ENCODE data around the gene ABTB2. TPM values are rescaled to one million over a fixed set of nuclear protein-coding genes. Genes with fewer than 3 reads are reported as not detected.

ABTB2 gene
- total RNA-seq, 4 donors from 2014 or later = 3.4 to 6.2 (median 4.2) TPM

DNA sequence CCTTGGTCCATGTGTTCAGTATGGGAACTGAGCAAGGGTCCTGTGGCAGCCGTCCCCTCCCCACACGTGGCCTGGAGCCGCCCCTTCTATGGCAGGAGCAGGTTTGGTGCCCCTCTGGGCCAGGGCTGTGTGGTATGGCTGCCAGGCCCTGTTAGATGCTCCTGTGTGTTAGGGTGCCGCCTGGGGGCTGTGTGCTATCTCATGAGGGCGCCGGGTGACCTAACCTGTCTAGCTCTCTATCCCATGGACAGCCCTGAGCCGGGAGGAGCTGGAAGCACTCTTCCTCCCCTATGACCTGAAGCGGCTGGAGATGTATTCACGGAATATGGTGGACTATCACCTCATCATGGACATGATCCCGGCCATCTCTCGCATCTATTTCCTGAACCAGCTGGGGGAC lies 217.7 kb downstream of the ABTB2 start:
- TF ChIP-seq, protein P1, sequence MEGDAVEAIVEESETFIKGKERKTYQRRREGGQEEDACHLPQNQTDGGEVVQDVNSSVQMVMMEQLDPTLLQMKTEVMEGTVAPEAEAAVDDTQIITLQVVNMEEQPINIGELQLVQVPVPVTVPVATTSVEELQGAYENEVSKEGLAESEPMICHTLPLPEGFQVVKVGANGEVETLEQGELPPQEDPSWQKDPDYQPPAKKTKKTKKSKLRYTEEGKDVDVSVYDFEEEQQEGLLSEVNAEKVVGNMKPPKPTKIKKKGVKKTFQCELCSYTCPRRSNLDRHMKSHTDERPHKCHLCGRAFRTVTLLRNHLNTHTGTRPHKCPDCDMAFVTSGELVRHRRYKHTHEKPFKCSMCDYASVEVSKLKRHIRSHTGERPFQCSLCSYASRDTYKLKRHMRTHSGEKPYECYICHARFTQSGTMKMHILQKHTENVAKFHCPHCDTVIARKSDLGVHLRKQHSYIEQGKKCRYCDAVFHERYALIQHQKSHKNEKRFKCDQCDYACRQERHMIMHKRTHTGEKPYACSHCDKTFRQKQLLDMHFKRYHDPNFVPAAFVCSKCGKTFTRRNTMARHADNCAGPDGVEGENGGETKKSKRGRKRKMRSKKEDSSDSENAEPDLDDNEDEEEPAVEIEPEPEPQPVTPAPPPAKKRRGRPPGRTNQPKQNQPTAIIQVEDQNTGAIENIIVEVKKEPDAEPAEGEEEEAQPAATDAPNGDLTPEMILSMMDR (IDR thresholded peaks at IDR 0.05) = no peak
- DNase-seq (ENCODE audit: low spot score) (no peak), ATAC-seq (ENCODE audit: low FRiP score) (no peak)

DNA sequence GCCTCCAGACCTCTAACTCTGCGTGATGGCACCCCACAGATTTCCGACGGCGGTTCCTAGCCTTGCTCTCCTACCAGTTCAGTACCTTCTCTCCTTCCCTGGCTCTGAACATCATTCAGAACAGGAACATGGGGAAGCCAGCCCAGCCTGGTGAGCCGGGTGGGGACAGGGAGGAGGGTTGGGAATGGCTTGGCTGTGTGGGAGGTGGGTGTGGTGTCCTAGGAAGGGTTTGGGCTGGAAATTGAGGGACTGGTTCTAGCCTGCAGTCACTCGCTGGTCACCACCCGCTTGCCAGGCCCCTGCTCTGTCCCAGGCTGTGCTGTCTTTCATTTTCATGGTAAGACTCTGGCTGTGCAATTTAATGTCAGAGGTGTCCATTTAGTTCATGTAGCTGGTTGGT lies 218.5 kb downstream of the ABTB2 start:
- TF ChIP-seq, protein P1 (IDR thresholded peaks at IDR 0.05) = no peak
- DNase-seq (ENCODE audit: low spot score) (no peak), ATAC-seq (ENCODE audit: low FRiP score) (no peak)

GRCh38 chr11:34136420-34136819 lies 221.4 kb downstream of the ABTB2 start:
- peak; percentile 9 for DNase-seq (ENCODE audit: low spot score)
- ATAC-seq (ENCODE audit: low FRiP score) = no peak
- TF ChIP-seq, protein P1 (IDR thresholded peaks at IDR 0.05) = no peak

GRCh38 chr11:34135439-34135838 lies 222.4 kb downstream of the ABTB2 start:
- ATAC-seq (ENCODE audit: low FRiP score) (no peak), DNase-seq (ENCODE audit: low spot score) (no peak)
- TF ChIP-seq, protein P1 (IDR thresholded peaks at IDR 0.05) = no peak

- DNase-seq (ENCODE audit: low spot score) (no peak), ATAC-seq (ENCODE audit: low FRiP score) (no peak)
- TF ChIP-seq, protein P1 (IDR thresholded peaks at IDR 0.05) = no peak
These were observed 223.0 kb downstream of the ABTB2 start for GRCh38 chr11:34134765-34135164.

DNA sequence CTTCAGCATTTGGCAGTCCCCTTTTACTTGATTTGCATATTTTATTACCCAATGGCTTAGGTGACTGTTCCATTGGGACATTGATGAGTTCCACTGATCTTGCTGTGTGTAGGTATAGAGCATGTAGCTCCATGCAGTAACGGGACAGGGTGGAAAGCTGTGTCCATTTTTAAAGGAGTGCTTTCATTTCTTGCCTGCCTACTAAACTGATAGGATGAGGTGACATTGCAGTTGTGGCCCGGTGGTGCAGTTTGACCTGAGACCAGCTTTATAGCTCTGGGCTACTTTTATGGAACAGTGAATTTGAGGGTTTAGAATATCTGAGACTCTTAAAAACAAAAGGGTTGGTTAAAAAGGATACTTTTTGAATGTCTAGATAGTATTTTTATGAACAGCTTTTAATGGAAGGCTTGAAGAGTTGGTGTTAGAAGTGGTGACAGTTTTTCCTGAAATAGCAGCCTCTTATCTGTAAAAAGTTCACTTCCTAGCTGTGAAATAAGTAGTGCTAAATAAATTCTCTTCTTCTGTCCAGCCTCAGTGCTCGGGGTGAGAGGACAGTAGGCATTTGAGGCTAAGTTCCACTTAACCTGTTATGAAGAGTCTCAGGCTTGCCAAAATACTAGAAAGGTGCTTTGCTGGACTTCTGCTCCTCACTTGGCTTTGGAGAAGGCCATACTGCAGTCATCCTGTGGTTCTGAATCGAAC lies 225.4 kb downstream of the ABTB2 start:
- DNase-seq (ENCODE audit: low spot score) (no peak), ATAC-seq (ENCODE audit: low FRiP score) (no peak)
- TF ChIP-seq, protein P1 (IDR thresholded peaks at IDR 0.05) = no peak

- TF ChIP-seq, protein P1 (IDR thresholded peaks at IDR 0.05) = no peak
- DNase-seq (ENCODE audit: low spot score) (no peak), ATAC-seq (ENCODE audit: low FRiP score) (no peak)
These were observed 229.0 kb downstream of the ABTB2 start for GRCh38 chr11:34128824-34129223.
